Thyroid gland (tissue), 4 donors: ENCODE results near the gene COL26A1.
"Not testable (repeated sequence)": the region's sequence is repeated elsewhere in the genome, so short reads cannot be mapped to it uniquely, and the experiment has no call there.

Experiments
- POLR2A ChIP-seq, 2 donors: fragments of 450-650 bp; IDR thresholded peaks; one replicate each; pipeline ENCODE4 v1.6.1; 2017; ENCODE audit warnings: antibody characterized with exemption in 2 of 2, mild to moderate bottlenecking in 2 of 2, moderate library complexity in 1 of 2
- TF ChIP-seq, protein P1 (sequence below), 6 experiments: fragments of 200-600 bp in 3 of 6; fragments of 450-650 bp in 3 of 6; sonication (generic) in 3 of 6; IDR thresholded peaks; one replicate each; pipeline ENCODE4 v1.5.1; 2016 to 2019; ENCODE audit warnings: antibody characterized with exemption in 6 of 6, mild to moderate bottlenecking in 2 of 6, inconsistent platforms in 1 of 6, moderate library complexity in 1 of 6

DNA sequence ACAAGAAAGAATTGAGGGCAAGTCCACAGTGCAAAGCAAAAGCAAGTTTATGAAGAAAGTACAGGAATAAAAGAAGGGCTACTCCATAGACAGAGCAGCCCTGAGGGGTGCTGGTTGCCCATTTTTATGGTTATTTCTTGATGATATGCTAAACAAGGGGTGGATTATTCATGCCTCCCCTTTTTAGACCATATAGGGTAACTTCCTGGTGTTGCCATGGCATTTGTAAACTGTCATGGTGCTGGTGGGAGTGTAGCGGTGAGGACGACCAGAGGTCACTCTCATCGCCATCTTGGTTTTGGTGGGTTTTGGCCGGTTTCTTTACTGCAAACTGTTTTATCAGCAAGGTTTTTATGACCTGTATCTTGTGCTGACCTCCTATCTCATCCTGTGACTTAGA lies 128.8 kb downstream of the COL26A1 start:
- TF ChIP-seq, protein P1, sequence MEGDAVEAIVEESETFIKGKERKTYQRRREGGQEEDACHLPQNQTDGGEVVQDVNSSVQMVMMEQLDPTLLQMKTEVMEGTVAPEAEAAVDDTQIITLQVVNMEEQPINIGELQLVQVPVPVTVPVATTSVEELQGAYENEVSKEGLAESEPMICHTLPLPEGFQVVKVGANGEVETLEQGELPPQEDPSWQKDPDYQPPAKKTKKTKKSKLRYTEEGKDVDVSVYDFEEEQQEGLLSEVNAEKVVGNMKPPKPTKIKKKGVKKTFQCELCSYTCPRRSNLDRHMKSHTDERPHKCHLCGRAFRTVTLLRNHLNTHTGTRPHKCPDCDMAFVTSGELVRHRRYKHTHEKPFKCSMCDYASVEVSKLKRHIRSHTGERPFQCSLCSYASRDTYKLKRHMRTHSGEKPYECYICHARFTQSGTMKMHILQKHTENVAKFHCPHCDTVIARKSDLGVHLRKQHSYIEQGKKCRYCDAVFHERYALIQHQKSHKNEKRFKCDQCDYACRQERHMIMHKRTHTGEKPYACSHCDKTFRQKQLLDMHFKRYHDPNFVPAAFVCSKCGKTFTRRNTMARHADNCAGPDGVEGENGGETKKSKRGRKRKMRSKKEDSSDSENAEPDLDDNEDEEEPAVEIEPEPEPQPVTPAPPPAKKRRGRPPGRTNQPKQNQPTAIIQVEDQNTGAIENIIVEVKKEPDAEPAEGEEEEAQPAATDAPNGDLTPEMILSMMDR (IDR thresholded peaks at IDR 0.05) = not testable (repeated sequence)
- not testable (repeated sequence) for TF ChIP-seq POLR2A (IDR thresholded peaks at IDR 0.05)
